ENCODE measurements around the gene DSN1.
"Not testable (repeated sequence)": the region's sequence is repeated elsewhere in the genome, so short reads cannot be mapped to it uniquely, and the experiment has no call there.

DSN1 gene, protein sequence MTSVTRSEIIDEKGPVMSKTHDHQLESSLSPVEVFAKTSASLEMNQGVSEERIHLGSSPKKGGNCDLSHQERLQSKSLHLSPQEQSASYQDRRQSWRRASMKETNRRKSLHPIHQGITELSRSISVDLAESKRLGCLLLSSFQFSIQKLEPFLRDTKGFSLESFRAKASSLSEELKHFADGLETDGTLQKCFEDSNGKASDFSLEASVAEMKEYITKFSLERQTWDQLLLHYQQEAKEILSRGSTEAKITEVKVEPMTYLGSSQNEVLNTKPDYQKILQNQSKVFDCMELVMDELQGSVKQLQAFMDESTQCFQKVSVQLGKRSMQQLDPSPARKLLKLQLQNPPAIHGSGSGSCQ

DNA sequence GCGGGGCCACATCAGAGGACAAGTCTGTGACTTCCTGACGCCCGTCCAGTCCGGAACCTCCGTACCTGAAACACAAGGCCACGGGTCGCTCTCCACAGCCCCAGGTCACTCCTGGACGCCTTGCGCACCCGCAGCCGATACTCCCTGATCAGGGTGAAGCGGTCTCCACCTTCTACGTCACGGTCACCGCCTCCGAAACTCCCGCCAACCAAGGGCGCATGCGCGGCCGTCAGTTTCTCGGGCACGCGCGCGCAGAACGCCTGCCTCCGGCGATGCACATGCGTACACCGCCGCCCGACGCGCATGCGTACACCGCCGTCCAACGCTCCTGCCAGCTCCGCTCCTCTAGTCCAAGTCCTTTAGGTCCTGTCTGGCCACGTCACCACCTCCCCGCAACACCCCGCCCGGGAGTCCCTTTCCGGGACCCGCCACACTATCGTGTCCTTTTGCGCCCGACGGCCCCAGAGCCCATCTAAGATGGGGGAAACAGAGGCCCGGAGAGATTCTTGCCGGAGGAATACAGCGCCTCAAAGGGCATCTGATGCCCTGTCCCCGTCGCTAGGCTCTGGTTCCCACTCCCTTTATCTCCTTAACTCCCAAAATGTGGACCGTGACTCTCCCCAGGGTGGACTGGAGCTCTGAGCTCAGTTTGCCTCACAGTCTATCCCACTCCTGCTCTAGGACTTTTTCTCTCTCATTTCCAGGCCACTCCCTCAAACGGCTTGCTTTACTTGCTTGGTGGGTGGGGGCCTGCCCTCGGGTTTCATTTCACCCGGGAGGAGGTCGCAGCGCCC, at the start of gene DSN1:
Gene DSN1, minus strand, starts transcription at position 167 of the 794 bp plus-strand sequence. CDS start 2,305 bp downstream, outside the sequence.
- peak; percentile 97 for DNase-seq

DNA sequence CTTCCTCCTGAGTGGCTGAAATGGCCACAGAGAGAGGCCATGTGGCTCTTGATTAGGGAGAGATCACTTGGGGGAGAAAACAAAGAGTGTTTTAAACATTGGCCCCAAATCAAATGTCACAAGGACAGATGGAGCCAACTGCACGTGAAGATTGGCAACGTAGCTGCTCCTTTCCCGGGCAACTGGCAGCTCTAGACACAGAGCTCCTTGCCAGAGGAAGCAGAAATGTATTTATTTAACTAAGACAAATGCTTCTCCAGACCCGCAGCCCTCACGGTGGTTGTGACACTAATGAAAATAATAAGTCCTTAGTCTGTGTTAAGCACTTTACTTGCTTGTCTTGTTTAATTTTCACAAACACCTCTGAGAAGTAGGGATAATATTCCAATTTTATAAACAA, 49.6 kb upstream of the DSN1 start:
- DNase-seq: no peak

GRCh38 chr20:36821964-36822437, 48.4 kb upstream of the DSN1 start:
- DNase-seq: no peak

GRCh38 chr20:36820928-36821327, 47.4 kb upstream of the DSN1 start:
- DNase-seq: no peak

- no peak for DNase-seq
Observed at GRCh38 chr20:36820073-36820472, 46.5 kb upstream of the DSN1 start.

DNA sequence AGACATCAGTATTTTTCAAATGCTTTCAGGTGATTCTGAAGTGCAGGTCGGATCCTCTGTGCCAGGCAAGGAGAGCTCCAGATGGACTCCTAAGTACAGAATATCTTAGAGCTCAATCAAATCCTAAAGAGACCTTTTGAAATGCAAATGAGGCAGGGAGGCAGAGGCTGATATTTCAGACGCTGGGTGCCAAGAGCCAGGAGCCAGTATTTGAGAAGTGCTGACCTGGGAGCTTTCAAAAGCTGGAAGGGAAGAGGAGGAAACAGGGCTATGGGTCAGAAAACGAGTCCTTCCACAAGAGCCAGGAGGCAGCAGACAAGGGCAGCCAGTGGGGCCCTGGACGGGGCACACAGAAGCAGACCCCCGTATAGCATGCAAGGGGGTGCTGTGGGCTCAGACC, 46.1 kb upstream of the DSN1 start:
- DNase-seq: no peak

DNA sequence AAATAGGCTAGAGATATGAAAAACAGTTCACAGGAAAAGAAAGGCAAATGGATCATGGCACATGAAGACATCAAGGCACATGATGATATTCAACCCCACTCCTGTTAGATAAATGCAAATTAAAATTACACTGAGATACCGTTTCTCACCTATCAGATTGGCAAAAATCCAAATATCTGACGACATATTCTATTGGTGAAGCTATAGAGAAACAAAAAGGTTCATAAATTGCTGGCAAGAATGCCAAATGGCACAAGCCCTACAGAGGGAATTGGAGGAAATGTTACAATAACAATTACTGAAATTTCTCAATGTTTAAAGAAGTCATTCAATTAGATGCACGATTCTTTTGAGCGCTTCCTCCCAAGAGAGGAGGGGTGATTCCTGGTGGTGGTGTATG, 45.3 kb upstream of the DSN1 start:
- DNase-seq: no peak

DNA sequence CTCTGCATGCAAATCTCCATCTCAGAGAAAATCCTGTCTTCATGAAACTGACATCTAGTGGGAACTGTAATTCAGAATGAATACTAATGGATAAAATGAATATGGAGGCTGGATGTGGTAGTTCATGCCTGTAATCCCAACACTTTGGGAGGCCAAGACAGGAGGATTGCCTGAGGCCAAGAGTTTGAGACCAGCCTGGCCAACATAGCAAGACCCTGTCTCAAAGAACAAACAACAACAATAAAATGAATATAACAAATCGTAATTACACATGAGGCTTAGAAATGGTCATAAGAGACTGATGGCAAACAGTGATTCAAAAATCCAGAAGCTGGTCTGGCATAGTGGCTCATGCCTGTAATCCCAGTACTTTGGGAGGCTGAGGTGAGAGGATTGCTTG, 44.6 kb upstream of the DSN1 start:
- DNase-seq: no peak

GRCh38 chr20:36817496-36817895, 43.9 kb upstream of the DSN1 start:
- DNase-seq: no peak

DNA sequence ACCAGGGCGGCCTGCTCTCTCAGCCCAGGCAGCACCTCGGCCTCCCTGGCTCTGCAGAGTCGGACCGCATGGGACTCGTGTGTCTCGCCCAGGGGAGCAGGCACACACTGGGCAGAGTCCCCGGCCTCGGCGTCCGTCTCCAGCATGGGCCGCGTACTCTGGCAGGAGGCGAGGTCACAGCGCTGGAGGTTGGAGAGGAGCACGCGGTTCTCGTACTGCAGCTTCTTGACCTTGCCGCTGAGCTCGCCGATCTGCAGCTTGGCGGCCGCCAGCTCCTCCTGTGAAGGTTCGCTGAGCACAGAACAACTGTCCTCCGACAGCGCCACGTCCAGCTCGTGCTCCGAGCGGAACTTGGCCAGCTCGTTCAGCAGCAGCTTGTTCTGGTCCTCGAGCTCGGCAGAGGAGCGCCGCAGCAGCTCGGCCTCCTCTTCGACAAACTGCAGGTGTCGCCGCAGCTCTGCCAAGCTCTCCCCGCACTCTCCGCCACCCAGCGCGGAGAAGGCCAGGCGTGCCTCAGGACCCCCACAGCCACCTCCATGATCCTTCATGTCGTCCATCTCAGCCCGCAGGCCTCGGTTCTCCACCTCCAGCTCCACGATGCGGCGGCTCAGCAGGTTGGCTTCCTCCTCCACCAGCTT, 42.0 kb upstream of the DSN1 start:
- DNase-seq: no peak

DNA sequence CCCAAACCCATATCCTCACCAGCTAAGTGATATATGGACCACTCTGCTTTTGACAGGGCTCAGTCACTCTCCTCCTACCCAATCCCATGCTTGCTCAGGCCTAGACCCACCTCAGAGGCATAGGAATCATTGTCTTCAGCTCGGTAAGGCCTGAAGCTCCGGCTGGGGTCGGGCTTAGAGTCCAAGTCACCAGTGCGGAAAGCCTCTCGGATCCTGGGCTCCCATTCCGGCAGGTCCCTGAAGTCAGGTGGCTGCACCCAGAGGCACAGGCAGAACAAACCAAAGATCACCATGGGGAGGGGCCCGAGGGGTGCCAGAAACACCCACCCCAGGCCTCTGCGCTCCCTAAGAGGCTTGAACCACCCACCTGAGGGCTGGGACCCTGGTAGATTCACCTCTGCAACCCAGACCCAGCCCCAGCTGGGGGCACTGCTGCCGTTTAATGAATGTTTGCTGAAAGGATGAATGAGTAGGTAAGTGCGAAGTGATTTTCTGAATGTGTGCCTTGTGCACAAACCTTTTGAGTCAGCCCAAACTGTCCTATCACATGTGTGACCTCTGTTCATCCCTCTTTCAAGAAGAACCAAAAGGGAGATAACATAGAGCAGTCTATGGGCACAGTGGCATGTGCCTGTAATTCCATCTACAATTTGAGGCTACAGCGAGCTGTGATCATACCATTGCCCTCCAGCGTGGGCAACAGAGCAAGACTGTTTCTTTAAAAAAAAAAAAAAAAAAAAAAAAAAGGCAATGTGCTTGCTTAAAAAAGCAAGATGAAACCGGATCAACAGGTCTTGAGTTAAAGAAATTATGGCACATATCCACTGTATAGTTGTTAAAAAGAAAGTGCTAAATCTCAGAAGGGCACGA, 39.3 kb upstream of the DSN1 start:
- no peak for DNase-seq

DNA sequence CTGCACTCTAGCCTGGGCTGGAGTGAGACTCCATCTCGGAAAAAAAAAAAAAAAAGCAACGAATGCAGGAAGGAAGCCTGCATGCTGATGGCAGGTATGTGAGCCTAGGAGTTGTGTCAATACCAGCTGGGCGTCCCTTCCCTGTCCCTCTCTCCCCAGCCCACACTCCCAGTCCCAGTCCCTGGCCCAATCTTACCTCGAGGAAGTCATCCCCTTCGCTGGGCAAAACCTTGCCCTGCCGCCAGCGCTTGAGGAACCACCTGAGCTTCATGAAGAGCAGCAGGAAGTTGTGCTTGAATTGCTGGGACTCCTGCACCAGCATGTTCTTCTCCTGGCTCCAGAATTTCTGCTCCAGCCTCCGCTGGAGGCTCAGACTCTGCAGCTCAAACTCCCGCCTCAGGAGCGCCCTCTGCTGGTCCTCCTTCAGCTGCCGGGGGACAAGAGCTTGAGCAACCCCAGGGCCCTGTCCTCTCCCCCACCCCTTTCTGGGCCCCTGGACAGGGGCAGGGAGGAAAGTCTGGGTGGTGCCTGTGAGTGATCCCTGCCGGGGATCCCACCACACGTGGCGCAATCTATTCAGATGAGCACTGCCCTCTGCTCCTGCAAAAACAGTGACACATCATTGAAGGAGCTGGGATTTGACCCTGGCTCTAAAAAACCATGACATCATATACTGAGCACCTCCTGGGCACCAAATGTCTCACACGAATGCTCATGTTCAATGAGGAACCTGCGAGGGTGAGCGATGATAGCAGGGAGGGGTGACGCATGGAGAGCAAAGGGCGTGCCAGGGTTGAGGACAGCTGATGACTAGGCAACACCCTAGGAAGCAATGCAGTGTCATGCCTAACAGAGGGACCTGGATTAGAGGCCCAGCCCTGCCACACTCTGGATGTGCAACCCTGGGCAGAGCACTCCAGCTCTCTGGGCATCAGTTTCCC, 35.0 kb upstream of the DSN1 start:
- DNase-seq: no peak

GRCh38 chr20:36806049-36806448, 32.5 kb upstream of the DSN1 start:
- DNase-seq: no peak

DNA sequence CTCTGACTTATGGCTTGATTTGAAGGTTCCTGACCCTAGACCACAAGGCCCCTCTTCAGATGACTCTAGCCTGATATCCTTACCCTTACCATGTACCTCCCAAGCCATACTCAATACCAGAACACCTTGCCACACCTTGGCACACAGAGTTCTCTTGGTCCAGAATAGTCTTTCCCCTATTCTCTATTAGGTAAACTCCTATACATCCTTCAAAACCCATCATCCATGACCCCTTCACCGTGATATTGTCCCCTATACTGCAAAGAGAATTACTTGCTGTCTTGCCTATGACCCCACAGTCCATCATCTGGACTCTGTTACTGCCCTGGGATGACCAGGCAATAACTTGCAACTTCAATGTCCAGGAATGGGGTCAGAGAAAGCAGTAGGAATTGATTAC, 31.8 kb upstream of the DSN1 start:
- no peak for DNase-seq

GRCh38 chr20:36804425-36804824, 30.9 kb upstream of the DSN1 start:
- no peak for DNase-seq

DNA sequence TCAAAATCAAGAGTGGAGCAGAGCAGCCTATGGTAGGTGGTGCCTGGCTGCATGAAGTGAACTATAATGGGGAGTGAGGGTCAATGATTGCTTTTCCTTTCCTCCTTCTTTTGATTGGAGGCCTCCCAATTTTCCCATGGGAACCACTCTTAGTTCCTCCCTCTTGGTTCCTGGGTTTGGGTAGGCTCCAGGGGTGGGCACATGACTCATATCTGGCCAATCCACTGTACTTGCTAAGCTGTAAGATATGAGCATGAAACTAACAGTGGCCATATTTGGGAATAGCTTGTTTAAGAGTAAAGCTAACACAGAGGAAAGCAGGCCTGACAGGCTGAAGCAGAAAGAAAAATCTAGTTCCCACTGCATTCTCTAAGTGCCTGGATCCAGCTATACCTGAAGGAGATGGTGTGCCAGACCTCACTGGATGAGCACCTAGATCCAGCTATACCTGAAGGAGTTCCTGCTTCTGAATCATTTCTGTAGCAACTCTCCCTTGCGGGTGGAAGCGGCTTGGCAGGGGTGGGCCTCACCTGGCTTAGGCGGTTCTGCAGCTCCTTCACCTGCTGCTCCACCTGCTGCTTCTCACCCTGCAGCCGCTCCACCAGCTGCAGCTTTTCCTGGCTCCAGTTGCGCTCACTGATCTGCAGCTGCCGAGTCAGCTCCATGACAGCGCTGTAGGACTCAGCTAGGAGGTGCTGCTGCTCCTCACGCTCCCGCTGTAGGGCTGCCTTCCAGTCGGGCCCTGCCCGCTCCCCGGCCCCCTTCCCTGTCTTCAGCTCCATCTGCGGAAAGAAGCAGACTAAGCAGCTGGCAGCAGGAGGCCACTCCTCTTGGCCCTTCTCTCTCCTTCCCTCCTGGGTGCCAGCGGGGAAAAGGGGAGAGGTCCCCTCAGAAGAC, 29.0 kb upstream of the DSN1 start:
- no peak for DNase-seq

DNA sequence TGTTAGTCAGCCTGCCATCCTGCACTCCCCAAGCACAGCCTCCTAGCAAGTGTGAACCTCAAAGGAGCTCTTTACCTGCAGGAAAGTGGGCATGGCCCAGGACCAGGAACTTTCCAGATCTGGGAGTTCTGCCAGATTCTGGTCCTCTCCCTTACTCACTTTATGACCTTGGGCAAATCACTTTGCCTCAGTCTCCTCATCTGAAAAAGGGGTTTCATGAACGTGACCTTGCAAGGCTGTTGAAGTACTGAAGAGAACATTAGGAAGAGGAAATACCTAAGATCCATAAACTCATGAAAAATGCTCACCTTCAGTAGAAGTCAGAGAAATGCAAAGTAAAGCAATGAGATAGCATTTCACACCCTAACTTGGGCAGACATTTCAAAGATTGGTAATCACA, 26.8 kb upstream of the DSN1 start:
- no peak for DNase-seq

DNA sequence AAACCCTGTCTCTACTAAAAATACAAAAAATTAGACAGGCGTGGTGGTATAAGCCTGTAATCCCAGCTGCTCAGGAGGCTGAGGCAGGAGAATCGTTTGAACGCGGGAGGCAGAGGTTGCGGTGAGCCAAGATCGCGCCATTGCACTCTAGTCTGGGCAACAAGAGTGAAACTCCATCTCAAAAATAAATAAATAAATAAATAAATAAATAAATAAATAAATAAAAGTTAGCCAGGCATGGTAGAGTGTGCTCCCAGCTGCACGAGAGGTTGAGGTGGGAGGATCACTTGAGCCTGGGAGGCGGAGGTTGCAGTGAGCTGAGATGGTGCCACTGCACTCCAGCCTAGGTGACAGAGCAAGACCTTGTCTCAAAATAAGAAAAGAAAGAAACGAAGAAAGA, 25.8 kb upstream of the DSN1 start:
- not testable (repeated sequence) for DNase-seq

- no peak for DNase-seq
Observed at GRCh38 chr20:36796875-36797274, 23.3 kb upstream of the DSN1 start.

DNA sequence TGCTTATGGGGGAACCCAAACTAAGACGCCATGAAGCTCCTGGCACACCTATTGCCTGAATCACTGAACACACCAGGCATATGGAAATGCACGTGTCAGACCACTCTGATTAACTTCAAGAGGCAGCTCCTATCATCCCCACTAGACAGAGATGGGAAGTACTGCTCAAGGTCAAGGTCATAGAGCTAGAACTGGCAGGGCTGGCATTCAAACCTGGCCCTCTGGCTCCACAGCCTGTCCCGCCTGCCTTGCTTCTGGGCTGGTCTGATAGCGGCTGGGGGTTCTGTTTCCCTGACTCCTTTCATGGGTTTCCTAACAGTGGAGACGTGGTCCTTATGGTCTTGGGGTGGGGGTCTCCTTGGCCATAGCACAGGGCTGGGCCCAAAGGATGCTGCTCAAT, 22.6 kb upstream of the DSN1 start:
- no peak for DNase-seq

- no peak for DNase-seq
Observed at GRCh38 chr20:36795691-36796090, 22.1 kb upstream of the DSN1 start.
